Activated CD4-positive, alpha-beta memory T cell treated with anti-CD3 and anti-CD28 coated beads, Interleukin-2, amount 10 ng/mL, durations not matched to agents 7 days and 5 days (primary cell): Measurements from ENCODE around the gene LPCAT3. TPM values are rescaled to one million over a fixed set of nuclear protein-coding genes. Genes with fewer than 3 reads are reported as not detected.
A peak's percentile ranks its signal among the peaks of the same experiment; 100 is the strongest.

Experiments used
- CTCF ChIA-PET: fragments of 350-600 bp; sonication (Branson Sonifier 250); formaldehyde crosslinking; loops from one replicate; lab custom pipeline; 2021; ENCODE audit warnings: antibody characterized with exemption, inconsistent platforms; lab: Charles Lee
- POLR2A ChIA-PET: fragments of 350-600 bp; sonication (Branson Sonifier 250); formaldehyde crosslinking; loops from one replicate; lab custom pipeline; 2021; ENCODE audit warnings: antibody characterized with exemption; lab: Charles Lee
- DNase-seq: peaks from one replicate; pipeline ENCODE4 v3.0.0-alpha.2; 2020
- H3K27ac Mint-ChIP-seq: one replicate; pipeline ENCODE4 v1.8.0; 2021; ENCODE audit warnings: mild to moderate bottlenecking, mixed read lengths
- H3K27me3 Mint-ChIP-seq: one replicate; pipeline ENCODE4 v1.8.0; 2021; ENCODE audit warnings: mixed read lengths
- H3K36me3 Mint-ChIP-seq: one replicate; pipeline ENCODE4 v1.8.0; 2021; ENCODE audit warnings: low read depth, mixed read lengths
- H3K4me1 Mint-ChIP-seq: one replicate; pipeline ENCODE4 v1.8.0; 2021; ENCODE audit warnings: mixed read lengths
- H3K4me3 Mint-ChIP-seq: one replicate; pipeline ENCODE4 v1.8.0; 2021; ENCODE audit warnings: mild to moderate bottlenecking, mixed read lengths
- H3K9me3 Mint-ChIP-seq: one replicate; pipeline ENCODE4 v1.8.0; 2021; ENCODE audit warnings: mixed read lengths
- total RNA-seq, 2 experiments: library from RNA; stranded (reverse); gene quantifications; one replicate each; pipeline ENCODE4 v1.2.3, GENCODE V29; 2021

The LPCAT3 gene, protein sequence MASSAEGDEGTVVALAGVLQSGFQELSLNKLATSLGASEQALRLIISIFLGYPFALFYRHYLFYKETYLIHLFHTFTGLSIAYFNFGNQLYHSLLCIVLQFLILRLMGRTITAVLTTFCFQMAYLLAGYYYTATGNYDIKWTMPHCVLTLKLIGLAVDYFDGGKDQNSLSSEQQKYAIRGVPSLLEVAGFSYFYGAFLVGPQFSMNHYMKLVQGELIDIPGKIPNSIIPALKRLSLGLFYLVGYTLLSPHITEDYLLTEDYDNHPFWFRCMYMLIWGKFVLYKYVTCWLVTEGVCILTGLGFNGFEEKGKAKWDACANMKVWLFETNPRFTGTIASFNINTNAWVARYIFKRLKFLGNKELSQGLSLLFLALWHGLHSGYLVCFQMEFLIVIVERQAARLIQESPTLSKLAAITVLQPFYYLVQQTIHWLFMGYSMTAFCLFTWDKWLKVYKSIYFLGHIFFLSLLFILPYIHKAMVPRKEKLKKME
- total RNA-seq, result 10 to 100 TPM; 34.6 to 37.0 TPM

DNA sequence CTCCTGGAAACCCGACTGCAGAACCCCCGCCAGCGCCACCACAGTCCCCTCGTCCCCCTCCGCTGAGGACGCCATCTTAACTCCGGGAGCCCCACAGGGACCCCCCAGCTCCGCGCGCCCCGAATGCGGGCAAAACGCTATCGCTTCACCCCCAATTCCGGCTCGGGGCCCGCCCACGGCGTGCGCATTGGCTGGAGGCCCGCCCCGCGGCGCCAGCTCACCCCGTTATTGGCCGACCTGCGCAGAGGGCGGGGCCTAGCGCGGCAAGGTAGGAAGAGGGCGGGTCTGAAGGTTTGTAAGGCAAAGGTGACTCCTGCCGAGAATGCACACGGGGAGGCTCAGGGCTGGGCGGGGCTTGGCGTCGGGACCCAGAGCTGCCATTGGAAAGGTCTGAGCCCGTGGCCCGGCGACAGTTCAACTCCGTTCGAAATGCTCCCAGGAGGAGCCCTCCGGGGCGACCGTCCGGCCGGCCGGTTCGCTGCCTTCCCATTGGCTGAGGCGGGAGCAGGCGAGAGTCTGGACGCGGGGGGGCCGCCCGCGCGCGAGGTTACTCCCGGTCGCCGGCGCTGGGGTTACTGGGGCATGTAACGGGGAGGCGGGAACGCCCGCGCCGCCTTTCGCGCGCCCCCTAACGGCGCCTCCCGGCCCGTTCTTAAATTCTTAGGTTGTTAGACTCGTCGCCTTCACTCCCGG lies at the start of gene LPCAT3:
TSS of gene LPCAT3 (minus strand) at position 127 of the 693 bp plus-strand sequence. CDS start at position 75, 52 bp downstream.
- Mint-ChIP-seq H3K27ac (peak within 1 kb of the TSS; percentile 81), H3K36me3 (no peaks in the 10 kb centered on the region), H3K27me3 (no peaks in the 10 kb centered on the region), H3K4me1 (peaks cover 30% of the 10 kb centered on the region), H3K9me3 (no peaks in the 10 kb centered on the region), H3K4me3 (peak within 1 kb of the TSS; percentile 84)
- ChIA-PET POLR2A (interaction anchor here (0.5 to 2.2 kb wide), 23 partner anchors 9 to 904 kb away, joined by 3 to 60 read pairs (median 4); partner anchors contain the start of genes C12orf57, C1RL, COPS7A and RNU7-1), CTCF (interaction anchor here (0.5 to 2.1 kb wide), 32 partner anchors 8 to 294 kb away, joined by 3 to 19 read pairs (median 4); partner anchors contain the start of genes C12orf57, C1R, C1RL and CLSTN3)
- DNase-seq, result peak; percentile 97

DNA sequence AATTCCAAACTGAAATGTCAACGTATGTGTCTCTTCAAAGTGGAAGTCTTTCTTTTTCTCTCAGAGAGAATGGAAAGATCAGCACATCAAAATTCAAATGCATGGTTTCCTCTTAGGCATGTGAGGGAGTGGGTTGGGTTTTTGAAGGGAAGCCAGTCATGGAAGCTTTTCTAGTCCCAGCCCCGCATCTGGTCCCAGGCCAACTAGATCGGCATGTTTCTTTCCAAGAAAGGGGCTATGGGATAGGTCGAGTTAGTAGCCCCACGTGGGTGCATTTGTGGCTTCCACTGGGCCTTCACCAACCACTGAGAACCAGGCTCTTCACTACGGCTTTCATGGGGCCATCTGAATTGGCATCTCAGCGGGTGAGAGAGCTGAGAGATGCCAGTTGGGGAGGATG lies 48.8 kb upstream of the LPCAT3 start:
- Mint-ChIP-seq H3K27me3 (peaks cover 18% of the 10 kb centered on the region), H3K4me3 (no peak overlapping the region), H3K36me3 (no peaks in the 10 kb centered on the region), H3K9me3 (no peaks in the 10 kb centered on the region), H3K4me1 (no peaks in the 10 kb centered on the region), H3K27ac (no peak overlapping the region)
- ChIA-PET POLR2A (no interaction called here), CTCF (no interaction called here)
- DNase-seq, result no peak

DNA sequence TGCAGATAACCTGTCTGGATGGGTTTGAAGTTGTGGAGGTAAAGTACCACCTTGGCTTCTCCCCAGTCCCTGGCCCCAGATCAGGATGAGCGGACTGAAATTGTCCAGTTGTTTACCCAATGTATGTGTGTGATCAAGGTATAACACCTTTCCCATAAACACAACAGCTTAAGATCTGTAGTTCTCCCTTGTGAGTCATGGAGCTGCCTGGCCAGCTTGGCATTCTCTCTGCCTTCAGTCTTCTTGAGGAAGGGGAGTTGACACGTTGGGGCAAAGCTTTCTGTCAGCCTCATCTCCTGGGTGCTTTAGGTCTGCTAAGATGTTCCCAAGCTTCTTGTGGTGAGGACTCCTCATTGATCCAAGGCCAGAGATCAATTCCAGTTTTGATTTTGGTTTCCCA lies 48.3 kb upstream of the LPCAT3 start:
- CTCF ChIA-PET, result no interaction called here
- no peaks in the 10 kb centered on the region for H3K9me3 Mint-ChIP-seq

DNA sequence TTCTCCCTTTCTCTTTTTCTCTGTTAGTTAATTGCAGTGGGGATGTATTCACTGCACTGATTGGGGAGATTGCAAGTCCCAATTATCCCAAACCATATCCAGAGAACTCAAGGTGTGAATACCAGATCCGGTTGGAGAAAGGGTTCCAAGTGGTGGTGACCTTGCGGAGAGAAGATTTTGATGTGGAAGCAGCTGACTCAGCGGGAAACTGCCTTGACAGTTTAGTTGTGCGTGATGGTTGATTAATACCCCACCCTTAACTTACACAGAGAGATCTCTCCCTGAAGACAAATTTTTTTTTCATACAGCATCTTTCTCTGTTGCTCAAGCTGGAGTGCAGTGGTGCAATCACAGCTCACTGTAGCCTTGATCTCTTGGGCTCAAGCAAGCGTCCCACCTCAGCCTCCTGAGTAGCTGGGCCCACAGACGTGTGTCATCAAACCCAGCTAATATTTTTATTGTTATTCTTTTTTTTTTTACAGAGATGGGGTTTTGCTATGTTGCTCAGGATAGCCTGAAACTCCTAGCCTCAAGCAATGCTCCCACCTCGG lies 46.9 kb upstream of the LPCAT3 start:
- no peak overlapping the region for H3K4me3 Mint-ChIP-seq
- no peaks in the 10 kb centered on the region for H3K36me3 Mint-ChIP-seq
- no peak overlapping the region for H3K27ac Mint-ChIP-seq
- POLR2A ChIA-PET, result no interaction called here
- DNase-seq, result no peak
- H3K27me3 Mint-ChIP-seq, result peaks cover 12% of the 10 kb centered on the region
- no peaks in the 10 kb centered on the region for H3K4me1 Mint-ChIP-seq
- CTCF ChIA-PET, result no interaction called here
- no peaks in the 10 kb centered on the region for H3K9me3 Mint-ChIP-seq

More for the DNA sequence above, 48.3 kb upstream of the LPCAT3 start:
- POLR2A ChIA-PET, result no interaction called here
- DNase-seq, result no peak
- no peak overlapping the region for H3K27ac Mint-ChIP-seq
- peaks cover 13% of the 10 kb centered on the region for H3K27me3 Mint-ChIP-seq
- H3K36me3 Mint-ChIP-seq, result no peaks in the 10 kb centered on the region
- no peak overlapping the region for H3K4me3 Mint-ChIP-seq
- no peaks in the 10 kb centered on the region for H3K4me1 Mint-ChIP-seq

DNA sequence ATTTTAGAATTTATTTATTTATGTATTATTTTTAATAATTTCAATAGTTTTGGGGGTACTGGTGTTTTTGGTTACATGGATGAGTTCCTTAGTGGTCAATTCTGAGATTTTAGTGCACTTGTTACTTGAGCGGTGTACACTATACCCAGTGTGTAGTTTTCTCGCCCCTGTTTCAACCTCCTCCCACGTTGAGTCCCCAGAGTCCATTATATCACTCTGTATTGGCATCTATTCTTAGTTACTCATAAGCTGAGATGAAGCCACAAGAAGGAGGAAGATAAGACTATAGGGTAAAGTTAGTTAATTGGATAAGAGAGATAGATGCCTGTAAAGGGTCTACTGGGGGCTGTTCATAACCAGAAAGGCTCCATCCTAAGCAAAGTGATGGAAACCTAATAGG lies 46.2 kb upstream of the LPCAT3 start:
- CTCF ChIA-PET, result no interaction called here
- no peaks in the 10 kb centered on the region for H3K36me3 Mint-ChIP-seq

DNA sequence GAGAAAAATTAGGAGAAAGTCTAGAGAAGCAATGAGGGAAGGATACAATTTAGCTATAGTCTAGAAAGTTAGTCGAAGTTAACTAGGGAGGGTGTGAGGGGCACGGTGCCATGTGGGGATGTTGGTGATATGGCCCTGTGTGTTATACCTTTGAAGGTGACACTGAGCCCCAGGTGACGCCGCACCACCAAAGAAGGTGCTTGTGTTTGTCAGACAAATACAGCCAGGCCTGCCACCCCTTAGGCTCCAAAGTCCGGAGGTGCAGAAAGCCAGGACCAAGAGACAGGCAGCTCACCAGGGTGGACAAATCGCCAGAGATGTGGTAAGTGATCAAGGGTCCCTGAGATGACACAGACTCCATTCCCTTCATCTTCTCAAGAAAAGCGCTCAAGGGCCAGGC lies 43.3 kb upstream of the LPCAT3 start:
- ChIA-PET CTCF (interaction anchor here (1.4 kb wide), 1 partner anchor 52 kb away, joined by 4 read pairs; no protein-coding TSS in a partner anchor), POLR2A (no interaction called here)
- no peak for DNase-seq
- Mint-ChIP-seq H3K27ac (no peak overlapping the region), H3K4me1 (no peaks in the 10 kb centered on the region), H3K27me3 (peaks cover 22% of the 10 kb centered on the region), H3K36me3 (no peaks in the 10 kb centered on the region), H3K9me3 (no peaks in the 10 kb centered on the region), H3K4me3 (no peak overlapping the region)

More for the DNA sequence above, 46.2 kb upstream of the LPCAT3 start:
- no peaks in the 10 kb centered on the region for H3K4me1 Mint-ChIP-seq
- H3K27me3 Mint-ChIP-seq, result peaks cover 17% of the 10 kb centered on the region
- no peak for DNase-seq
- no peaks in the 10 kb centered on the region for H3K9me3 Mint-ChIP-seq
- no peak overlapping the region for H3K4me3 Mint-ChIP-seq
- H3K27ac Mint-ChIP-seq, result no peak overlapping the region
- POLR2A ChIA-PET, result no interaction called here

DNA sequence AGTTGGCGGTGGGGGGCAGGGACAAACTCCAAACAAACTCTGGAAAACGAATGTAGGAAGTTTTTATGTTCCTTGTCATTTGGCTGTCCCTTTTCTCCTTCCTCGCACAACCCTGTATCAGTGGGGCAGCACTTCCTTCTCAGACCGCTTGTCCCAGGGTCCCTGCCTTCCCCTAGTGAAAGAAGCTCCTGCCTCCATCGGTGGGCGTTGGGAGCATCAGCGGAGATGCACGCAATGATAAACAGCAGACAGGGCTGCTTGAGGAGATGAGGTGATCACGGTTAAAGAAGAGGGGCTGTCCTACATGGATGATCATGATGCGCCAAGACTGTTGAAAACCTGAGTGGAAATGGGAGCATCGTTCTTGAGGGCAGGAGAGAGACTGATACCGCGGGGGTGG lies 42.9 kb upstream of the LPCAT3 start:
- ChIA-PET CTCF (interaction anchor here (1.4 kb wide), 1 partner anchor 52 kb away, joined by 4 read pairs; no protein-coding TSS in a partner anchor), POLR2A (no interaction called here)
- H3K4me3 Mint-ChIP-seq, result no peak overlapping the region
- H3K27ac Mint-ChIP-seq, result no peak overlapping the region
- H3K4me1 Mint-ChIP-seq, result no peaks in the 10 kb centered on the region
- H3K36me3 Mint-ChIP-seq, result no peaks in the 10 kb centered on the region
- no peak for DNase-seq
- peaks cover 22% of the 10 kb centered on the region for H3K27me3 Mint-ChIP-seq
- H3K9me3 Mint-ChIP-seq, result no peaks in the 10 kb centered on the region

DNA sequence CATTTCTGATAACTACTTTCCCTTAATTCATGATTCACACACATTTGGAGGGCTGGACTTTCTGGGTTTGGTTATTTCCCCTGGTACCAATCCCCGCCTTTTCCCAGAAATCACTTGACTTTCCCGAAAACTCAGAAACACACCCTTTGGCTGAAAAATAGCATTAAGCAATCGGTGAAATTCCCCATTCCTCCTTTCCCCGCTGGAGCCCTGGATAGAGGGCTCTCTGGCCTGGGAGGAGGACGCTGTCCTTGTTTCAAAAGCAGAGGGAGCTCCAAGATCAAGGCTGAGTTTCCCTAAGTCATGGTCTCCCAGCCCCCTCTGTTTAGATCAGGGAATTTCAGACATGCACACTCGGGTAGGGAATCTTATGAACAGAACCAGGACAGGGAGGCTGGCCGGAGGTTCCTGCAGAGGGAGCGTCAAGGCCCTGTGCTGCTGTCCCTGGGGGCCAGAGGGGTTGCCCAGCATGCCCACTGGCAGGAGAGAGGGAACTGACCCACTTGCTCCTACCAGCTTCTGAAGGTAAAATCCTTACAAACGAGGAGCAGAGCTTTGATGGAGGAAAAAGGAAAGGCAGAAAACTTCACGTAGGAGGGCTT lies 42.2 kb upstream of the LPCAT3 start, which contains the start of gene C1S:
TSS of gene C1S (plus strand) at position 366 of the 602 bp plus-strand sequence. CDS start 1,195 bp downstream, outside the sequence.
- POLR2A ChIA-PET, result interaction anchor here (1.4 kb wide), 1 partner anchor 8 kb away, joined by 3 read pairs; no protein-coding TSS in a partner anchor
- CTCF ChIA-PET, result interaction anchor here (1.4 kb wide), 1 partner anchor 53 kb away, joined by 4 read pairs; no protein-coding TSS in a partner anchor

DNA sequence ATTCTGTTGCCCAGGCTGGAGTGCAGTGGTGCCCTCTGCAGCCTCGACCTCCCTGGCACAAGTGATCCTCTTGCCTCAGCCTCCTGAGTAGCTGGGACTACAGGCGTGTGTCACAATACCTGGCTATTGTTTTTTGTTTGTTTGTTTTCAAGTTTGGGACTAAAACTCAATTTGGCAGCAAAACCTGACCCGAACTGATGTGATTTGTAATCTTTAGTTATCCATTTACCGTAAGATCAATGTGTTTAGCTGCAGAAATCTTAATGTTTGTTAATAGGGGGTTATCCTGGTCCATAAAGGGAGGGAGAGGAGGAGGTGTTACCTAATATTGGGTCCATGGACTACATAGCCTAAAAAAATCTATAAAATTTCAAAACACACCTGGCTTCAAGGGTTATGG lies 41.5 kb upstream of the LPCAT3 start:
- Mint-ChIP-seq H3K27ac (no peak overlapping the region), H3K9me3 (no peaks in the 10 kb centered on the region), H3K4me3 (no peak overlapping the region), H3K36me3 (no peaks in the 10 kb centered on the region), H3K4me1 (no peaks in the 10 kb centered on the region), H3K27me3 (peaks cover 29% of the 10 kb centered on the region)
- DNase-seq, result no peak
- ChIA-PET POLR2A (interaction anchor here (1.4 kb wide), 1 partner anchor 9 kb away, joined by 3 read pairs; no protein-coding TSS in a partner anchor), CTCF (no interaction called here)

More for the DNA sequence above, 42.2 kb upstream of the LPCAT3 start, which contains the start of gene C1S:
- Mint-ChIP-seq H3K27me3 (peaks cover 22% of the 10 kb centered on the region), H3K36me3 (no peaks in the 10 kb centered on the region), H3K4me3 (no peak within 1 kb of the TSS), H3K4me1 (no peaks in the 10 kb centered on the region), H3K9me3 (no peaks in the 10 kb centered on the region), H3K27ac (no peak within 1 kb of the TSS)
- DNase-seq, result no peak

DNA sequence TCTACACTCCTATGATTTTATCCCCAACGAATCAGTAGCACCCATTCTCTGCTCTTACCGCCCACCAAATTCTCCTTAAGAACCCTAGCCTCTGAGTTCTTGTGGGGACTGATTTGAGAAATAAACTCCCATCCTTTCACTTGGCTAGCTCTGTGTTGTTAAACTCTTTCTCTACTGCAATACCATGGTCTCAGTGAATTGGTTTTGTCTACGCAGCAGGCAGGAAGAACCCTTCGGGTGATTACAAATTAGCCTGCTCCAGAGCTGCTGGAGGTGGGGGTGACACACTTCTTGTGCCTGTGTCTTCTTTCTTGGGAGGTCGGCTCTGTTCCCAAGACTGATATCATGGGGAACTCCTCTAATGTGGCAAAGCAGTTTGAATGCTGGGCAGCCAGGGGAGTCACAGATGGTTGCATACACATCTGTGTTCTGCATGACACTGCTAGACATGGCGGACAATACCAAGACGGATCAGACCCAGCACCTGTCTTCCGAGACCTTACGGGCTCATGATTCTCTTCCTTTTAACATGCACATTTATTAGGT lies 40.6 kb upstream of the LPCAT3 start:
- POLR2A ChIA-PET, result interaction anchor here (1.4 kb wide), 1 partner anchor 10 kb away, joined by 3 read pairs; no protein-coding TSS in a partner anchor
- no peak overlapping the region for H3K4me3 Mint-ChIP-seq
- peaks cover 31% of the 10 kb centered on the region for H3K27me3 Mint-ChIP-seq
- H3K27ac Mint-ChIP-seq, result no peak overlapping the region
- H3K4me1 Mint-ChIP-seq, result no peaks in the 10 kb centered on the region
- CTCF ChIA-PET, result no interaction called here
- no peaks in the 10 kb centered on the region for H3K9me3 Mint-ChIP-seq
- DNase-seq, result no peak
- no peaks in the 10 kb centered on the region for H3K36me3 Mint-ChIP-seq

DNA sequence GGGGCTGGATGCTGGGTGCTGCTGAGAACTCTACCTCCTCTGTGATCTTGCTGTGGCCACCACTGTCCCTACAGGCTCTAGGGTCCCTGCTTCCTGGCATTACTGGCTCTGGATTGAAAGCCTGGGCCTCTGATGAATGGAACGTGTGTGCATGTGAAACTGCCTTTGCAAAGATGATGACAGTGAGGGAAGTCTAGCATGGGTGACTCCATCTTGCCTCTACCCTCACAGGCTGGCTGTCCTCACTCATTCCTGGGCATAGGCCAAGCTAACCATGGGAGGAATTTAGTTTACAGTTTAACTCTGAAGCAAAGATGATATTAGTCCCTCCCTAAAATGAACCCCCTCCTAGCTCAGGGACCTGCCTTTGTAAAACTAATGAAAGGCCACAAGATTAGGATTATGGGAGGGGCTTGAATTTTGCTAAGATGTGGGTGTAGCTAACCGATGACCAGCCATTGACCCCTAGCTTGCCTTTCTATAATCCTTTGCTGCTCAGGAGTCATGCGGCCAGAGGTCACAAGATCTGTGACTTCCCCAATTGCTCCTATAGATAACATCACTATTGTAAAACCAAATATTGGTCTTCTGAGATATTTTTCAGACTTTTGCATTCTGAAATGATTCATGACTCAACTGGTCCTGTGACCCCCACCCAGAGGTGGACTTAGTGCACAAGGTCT lies 40.0 kb upstream of the LPCAT3 start:
- H3K9me3 Mint-ChIP-seq, result no peaks in the 10 kb centered on the region
- peaks cover 29% of the 10 kb centered on the region for H3K27me3 Mint-ChIP-seq
- no peak for DNase-seq
- ChIA-PET CTCF (no interaction called here), POLR2A (interaction anchor here (1.2 kb wide), 1 partner anchor 114 kb away, joined by 3 read pairs; the partner anchor contains the start of genes C12orf57 and RNU7-1)
- H3K4me1 Mint-ChIP-seq, result no peaks in the 10 kb centered on the region
- H3K27ac Mint-ChIP-seq, result no peak overlapping the region
- no peak overlapping the region for H3K4me3 Mint-ChIP-seq
- H3K36me3 Mint-ChIP-seq, result no peaks in the 10 kb centered on the region
